ENCODE measurements around the gene IQGAP2. TPM values are rescaled to one million over a fixed set of nuclear protein-coding genes. Genes with fewer than 3 reads are reported as not detected.

The IQGAP2 gene
- total RNA-seq, 1 donor from 2014 or later: not detected

GRCh38 chr5:76487821-76488220 lies 84.7 kb downstream of the IQGAP2 start:
- Histone ChIP-seq H3K36me3 (ENCODE audit: control insufficient read depth, insufficient read depth, low read length) (no peaks in the 10 kb centered on the region), H3K27me3 (ENCODE audit: control insufficient read depth, insufficient read depth, low read length) (peaks cover 2% of the 10 kb centered on the region), H3K4me3 (ENCODE audit: low read depth, low read length) (no peak overlapping the region)
- no peak for TF ChIP-seq CTCF (IDR thresholded peaks at IDR 0.05; ENCODE audit: insufficient read depth, low read length, severe bottlenecking)
- DNase-seq (ENCODE audit: low read depth) (no peak), FAIRE-seq (no peak)

GRCh38 chr5:76488969-76489368 lies 85.9 kb downstream of the IQGAP2 start:
- TF ChIP-seq CTCF (IDR thresholded peaks at IDR 0.05; ENCODE audit: insufficient read depth, low read length, severe bottlenecking): no peak
- Histone ChIP-seq H3K36me3 (ENCODE audit: control insufficient read depth, insufficient read depth, low read length) (no peaks in the 10 kb centered on the region), H3K4me3 (ENCODE audit: low read depth, low read length) (no peak overlapping the region), H3K27me3 (ENCODE audit: control insufficient read depth, insufficient read depth, low read length) (peaks cover 2% of the 10 kb centered on the region)
- FAIRE-seq (no peak), DNase-seq (ENCODE audit: low read depth) (no peak)

- TF ChIP-seq CTCF (IDR thresholded peaks at IDR 0.05; ENCODE audit: insufficient read depth, low read length, severe bottlenecking): no peak
- no peak for DNase-seq (ENCODE audit: low read depth)
- Histone ChIP-seq H3K36me3 (ENCODE audit: control insufficient read depth, insufficient read depth, low read length) (no peaks in the 10 kb centered on the region), H3K27me3 (ENCODE audit: control insufficient read depth, insufficient read depth, low read length) (peaks cover 2% of the 10 kb centered on the region), H3K4me3 (ENCODE audit: low read depth, low read length) (no peak overlapping the region)
- no peak for FAIRE-seq
These were observed 87.0 kb downstream of the IQGAP2 start for GRCh38 chr5:76489877-76490688.

GRCh38 chr5:76490960-76491359 lies 87.9 kb downstream of the IQGAP2 start:
- DNase-seq (ENCODE audit: low read depth) (no peak), FAIRE-seq (no peak)
- no peaks in the 10 kb centered on the region for H3K36me3 ChIP-seq (ENCODE audit: control insufficient read depth, insufficient read depth, low read length)
- peaks cover 2% of the 10 kb centered on the region for H3K27me3 ChIP-seq (ENCODE audit: control insufficient read depth, insufficient read depth, low read length)
- H3K4me3 ChIP-seq (ENCODE audit: low read depth, low read length): no peak overlapping the region
- TF ChIP-seq CTCF (IDR thresholded peaks at IDR 0.05; ENCODE audit: insufficient read depth, low read length, severe bottlenecking): no peak

- no peaks in the 10 kb centered on the region for H3K36me3 ChIP-seq (ENCODE audit: control insufficient read depth, insufficient read depth, low read length)
- DNase-seq (ENCODE audit: low read depth) (no peak), FAIRE-seq (peak; percentile 76)
- TF ChIP-seq CTCF (IDR thresholded peaks at IDR 0.05; ENCODE audit: insufficient read depth, low read length, severe bottlenecking): no peak
- H3K4me3 ChIP-seq (ENCODE audit: low read depth, low read length): no peak overlapping the region
- H3K27me3 ChIP-seq (ENCODE audit: control insufficient read depth, insufficient read depth, low read length): no peaks in the 10 kb centered on the region
These were observed 89.7 kb downstream of the IQGAP2 start for GRCh38 chr5:76492819-76493189.
